ENCODE results near the gene PAX5. TPM values are rescaled to one million over a fixed set of nuclear protein-coding genes. Genes with fewer than 3 reads are reported as not detected.

The PAX5 gene
- total and polyA plus RNA-seq, 2 donors: 0.38 to 1.6 TPM

GRCh38 chr9:36881316-36881715 lies 152.8 kb downstream of the PAX5 start:
- Histone ChIP-seq H3K27me3 (ENCODE audit: control insufficient read depth in 2 of 2, insufficient read depth in 1 of 2, low read length in 1 of 2) (peaks cover 0 to 2% of the 10 kb centered on the region in 2 donors), H3K9me3 (ENCODE audit: control insufficient read depth in 2 of 2, insufficient read depth in 1 of 2, low read length in 1 of 2) (no peaks in the 10 kb centered on the region), H3K4me1 (ENCODE audit: control insufficient read depth in 2 of 2, insufficient read depth in 2 of 2, low read length in 2 of 2) (no peaks in the 10 kb centered on the region), H3K4me3 (ENCODE audit: low read length in 2 of 2) (no peak overlapping the region), H3K27ac (ENCODE audit: low read depth in 1 of 2, low read length in 1 of 2) (no peak overlapping the region), H3K36me3 (ENCODE audit: control insufficient read depth in 2 of 2, insufficient read depth in 2 of 2, low read length in 1 of 2) (no peaks in the 10 kb centered on the region)
- WGBS: 95% methylated on average over 14 of the region's 14 CpGs
- no peak for DNase-seq (ENCODE audit: low read depth in 6 of 9, low spot score in 9 of 9)

DNA sequence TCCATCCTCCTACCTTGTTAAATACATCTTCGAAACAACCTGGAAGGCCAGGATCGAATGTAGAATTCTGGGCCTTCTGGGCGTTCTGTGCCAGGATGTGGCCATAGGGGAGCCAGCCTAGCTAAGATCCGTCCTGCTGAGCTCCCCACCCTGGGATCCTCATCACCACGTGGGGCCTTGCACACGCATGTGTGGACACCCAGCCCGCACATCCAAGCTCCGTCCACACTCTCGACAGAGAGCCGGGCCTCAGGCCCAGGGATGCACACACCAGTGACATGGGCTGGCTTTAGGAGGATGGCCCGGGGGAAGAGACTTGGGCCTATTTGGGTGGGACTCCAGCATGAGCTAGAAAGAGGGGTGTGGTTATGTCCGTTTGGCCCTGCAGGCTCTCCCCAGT lies 154.0 kb downstream of the PAX5 start:
- DNase-seq (ENCODE audit: low read depth in 6 of 9, low spot score in 9 of 9): no peak
- peaks cover 0 to 2% of the 10 kb centered on the region in 2 donors for H3K27me3 ChIP-seq (ENCODE audit: control insufficient read depth in 2 of 2, insufficient read depth in 1 of 2, low read length in 1 of 2)
- H3K27ac ChIP-seq (ENCODE audit: low read depth in 1 of 2, low read length in 1 of 2): no peak overlapping the region
- 96% methylated on average over 12 of the region's 12 CpGs for WGBS
- no peaks in the 10 kb centered on the region for H3K4me1 ChIP-seq (ENCODE audit: control insufficient read depth in 2 of 2, insufficient read depth in 2 of 2, low read length in 2 of 2)
- H3K36me3 ChIP-seq (ENCODE audit: control insufficient read depth in 2 of 2, insufficient read depth in 2 of 2, low read length in 1 of 2): no peaks in the 10 kb centered on the region
- H3K4me3 ChIP-seq (ENCODE audit: low read length in 2 of 2): no peak overlapping the region
- H3K9me3 ChIP-seq (ENCODE audit: control insufficient read depth in 2 of 2, insufficient read depth in 1 of 2, low read length in 1 of 2): no peaks in the 10 kb centered on the region

DNA sequence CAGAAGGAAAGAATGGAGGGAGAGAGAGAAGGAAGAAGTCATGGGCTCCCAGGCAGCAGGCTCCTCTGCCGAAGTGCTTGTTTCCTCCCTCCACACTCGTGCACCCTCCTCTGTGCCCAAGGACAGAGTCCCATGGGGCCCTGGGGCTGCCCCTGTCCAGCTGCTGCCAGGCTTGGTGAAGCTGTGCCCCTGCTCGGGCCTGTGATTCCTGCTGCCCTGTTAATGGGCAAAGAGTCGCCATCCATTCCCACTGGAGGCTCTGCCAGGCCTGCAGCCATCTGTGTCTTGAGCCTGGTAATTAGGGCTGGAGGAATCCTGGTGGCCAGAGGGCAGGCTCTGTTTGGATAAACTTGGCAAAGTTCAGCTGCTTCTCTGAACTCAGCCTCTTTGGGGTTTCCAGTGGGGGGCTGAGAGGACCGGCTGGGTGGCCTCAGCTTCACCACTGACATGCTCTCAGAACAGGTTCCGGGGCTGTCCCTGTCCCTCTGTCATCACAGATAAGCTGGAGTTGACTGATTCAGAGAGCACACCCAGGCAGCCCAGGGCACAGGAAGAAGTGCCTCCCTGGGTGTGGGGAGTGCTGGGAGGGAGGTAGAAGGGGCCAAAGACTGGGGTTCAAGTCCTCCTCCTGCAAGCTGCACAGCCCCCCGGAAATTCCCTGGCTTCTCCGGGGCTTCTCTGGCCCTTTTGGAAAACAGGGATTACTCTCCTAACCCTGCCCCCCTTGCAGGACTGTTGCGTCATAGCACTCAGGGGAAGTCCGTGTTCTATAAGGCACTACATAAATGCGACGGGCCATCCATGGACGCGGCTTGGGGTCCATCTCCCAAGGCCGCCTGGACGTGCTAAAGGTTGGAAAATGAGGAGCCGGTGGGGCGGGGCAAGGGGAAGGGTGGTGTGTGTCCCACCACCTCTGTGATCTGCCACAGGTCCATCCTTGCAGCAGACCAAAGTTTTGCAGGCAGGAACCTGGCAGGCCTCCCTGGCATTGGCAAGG lies 154.8 kb downstream of the PAX5 start:
- Histone ChIP-seq H3K36me3 (ENCODE audit: control insufficient read depth in 2 of 2, insufficient read depth in 2 of 2, low read length in 1 of 2) (no peaks in the 10 kb centered on the region), H3K4me3 (ENCODE audit: low read length in 2 of 2) (no peak overlapping the region), H3K9me3 (ENCODE audit: control insufficient read depth in 2 of 2, insufficient read depth in 1 of 2, low read length in 1 of 2) (no peaks in the 10 kb centered on the region), H3K27ac (ENCODE audit: low read depth in 1 of 2, low read length in 1 of 2) (no peak overlapping the region), H3K4me1 (ENCODE audit: control insufficient read depth in 2 of 2, insufficient read depth in 2 of 2, low read length in 2 of 2) (no peaks in the 10 kb centered on the region), H3K27me3 (ENCODE audit: control insufficient read depth in 2 of 2, insufficient read depth in 1 of 2, low read length in 1 of 2) (no peaks in the 10 kb centered on the region)
- WGBS: 89% methylated on average over 18 of the region's 18 CpGs
- no peak for DNase-seq (ENCODE audit: low read depth in 6 of 9, low spot score in 9 of 9)

- DNase-seq (ENCODE audit: low read depth in 6 of 9, low spot score in 9 of 9): no peak
- Histone ChIP-seq H3K4me1 (ENCODE audit: control insufficient read depth in 2 of 2, insufficient read depth in 2 of 2, low read length in 2 of 2) (no peaks in the 10 kb centered on the region), H3K27ac (ENCODE audit: low read depth in 1 of 2, low read length in 1 of 2) (no peak overlapping the region), H3K36me3 (ENCODE audit: control insufficient read depth in 2 of 2, insufficient read depth in 2 of 2, low read length in 1 of 2) (no peaks in the 10 kb centered on the region), H3K4me3 (ENCODE audit: low read length in 2 of 2) (no peak overlapping the region), H3K9me3 (ENCODE audit: control insufficient read depth in 2 of 2, insufficient read depth in 1 of 2, low read length in 1 of 2) (no peaks in the 10 kb centered on the region), H3K27me3 (ENCODE audit: control insufficient read depth in 2 of 2, insufficient read depth in 1 of 2, low read length in 1 of 2) (no peaks in the 10 kb centered on the region)
- WGBS: 89% methylated on average over 6 of the region's 6 CpGs
Measured at GRCh38 chr9:36877239-36877638, 156.8 kb downstream of the PAX5 start.

DNA sequence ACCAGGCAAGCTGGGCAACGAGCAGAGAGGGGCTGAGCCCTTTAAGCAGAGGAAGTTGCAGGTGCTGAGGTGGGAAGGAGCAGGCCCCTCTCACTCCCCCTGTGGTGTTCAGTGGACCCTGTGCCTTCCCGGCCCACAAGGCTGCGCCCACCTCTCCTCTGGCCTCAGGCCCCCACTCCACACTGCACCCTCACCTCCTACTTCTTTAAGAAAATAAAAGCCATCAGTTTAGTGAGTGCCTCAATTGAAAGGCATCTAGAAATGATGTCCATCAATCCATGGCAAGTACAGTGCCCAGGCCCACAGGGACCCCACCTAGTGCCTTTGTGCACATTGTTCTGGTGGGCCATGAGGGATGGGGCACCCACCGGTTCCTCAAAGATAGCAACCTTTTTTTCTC lies 158.0 kb downstream of the PAX5 start:
- 65% methylated on average over 4 of the region's 4 CpGs for WGBS
- H3K36me3 ChIP-seq (ENCODE audit: control insufficient read depth in 2 of 2, insufficient read depth in 2 of 2, low read length in 1 of 2): no peaks in the 10 kb centered on the region
- no peaks in the 10 kb centered on the region for H3K27me3 ChIP-seq (ENCODE audit: control insufficient read depth in 2 of 2, insufficient read depth in 1 of 2, low read length in 1 of 2)
- no peak overlapping the region for H3K4me3 ChIP-seq (ENCODE audit: low read length in 2 of 2)
- H3K4me1 ChIP-seq (ENCODE audit: control insufficient read depth in 2 of 2, insufficient read depth in 2 of 2, low read length in 2 of 2): no peaks in the 10 kb centered on the region
- DNase-seq (ENCODE audit: low read depth in 6 of 9, low spot score in 9 of 9): no peak
- no peaks in the 10 kb centered on the region for H3K9me3 ChIP-seq (ENCODE audit: control insufficient read depth in 2 of 2, insufficient read depth in 1 of 2, low read length in 1 of 2)
- no peak overlapping the region for H3K27ac ChIP-seq (ENCODE audit: low read depth in 1 of 2, low read length in 1 of 2)

GRCh38 chr9:36874921-36875320 lies 159.1 kb downstream of the PAX5 start:
- WGBS: 96% methylated on average over 6 of the region's 6 CpGs
- DNase-seq (ENCODE audit: low read depth in 6 of 9, low spot score in 9 of 9): no peak
- no peaks in the 10 kb centered on the region for H3K27me3 ChIP-seq (ENCODE audit: control insufficient read depth in 2 of 2, insufficient read depth in 1 of 2, low read length in 1 of 2)

DNA sequence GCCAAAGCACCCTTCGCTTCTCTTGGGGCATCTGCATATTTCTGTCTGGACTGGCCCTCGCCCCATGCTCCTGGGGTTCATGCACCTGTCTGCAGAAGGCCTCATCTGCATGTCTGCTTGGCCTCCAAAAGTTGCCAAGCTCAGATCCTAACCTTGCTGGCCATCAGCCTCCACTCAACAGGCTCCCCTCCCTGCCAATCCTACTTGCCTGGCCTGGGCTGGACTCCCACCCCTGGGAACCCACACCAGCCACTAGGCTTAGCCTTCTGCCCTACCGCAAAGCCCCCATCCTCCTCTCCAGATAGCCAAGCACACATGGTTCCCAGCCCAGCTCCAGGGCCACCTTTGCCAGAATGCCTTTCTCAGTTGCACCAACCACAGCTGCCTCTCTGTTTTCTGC lies 159.8 kb downstream of the PAX5 start:
- H3K27ac ChIP-seq (ENCODE audit: low read depth in 1 of 2, low read length in 1 of 2): no peak overlapping the region
- H3K9me3 ChIP-seq (ENCODE audit: control insufficient read depth in 2 of 2, insufficient read depth in 1 of 2, low read length in 1 of 2): no peaks in the 10 kb centered on the region
- no peak for DNase-seq (ENCODE audit: low read depth in 6 of 9, low spot score in 9 of 9)
- H3K4me1 ChIP-seq (ENCODE audit: control insufficient read depth in 2 of 2, insufficient read depth in 2 of 2, low read length in 2 of 2): no peaks in the 10 kb centered on the region
- no peaks in the 10 kb centered on the region for H3K27me3 ChIP-seq (ENCODE audit: control insufficient read depth in 2 of 2, insufficient read depth in 1 of 2, low read length in 1 of 2)
- no peaks in the 10 kb centered on the region for H3K36me3 ChIP-seq (ENCODE audit: control insufficient read depth in 2 of 2, insufficient read depth in 2 of 2, low read length in 1 of 2)
- no peak overlapping the region for H3K4me3 ChIP-seq (ENCODE audit: low read length in 2 of 2)
- WGBS: 99% methylated on average over 3 of the region's 3 CpGs

More at GRCh38 chr9:36874921-36875320, 159.1 kb downstream of the PAX5 start:
- Histone ChIP-seq H3K36me3 (ENCODE audit: control insufficient read depth in 2 of 2, insufficient read depth in 2 of 2, low read length in 1 of 2) (no peaks in the 10 kb centered on the region), H3K4me3 (ENCODE audit: low read length in 2 of 2) (no peak overlapping the region), H3K4me1 (ENCODE audit: control insufficient read depth in 2 of 2, insufficient read depth in 2 of 2, low read length in 2 of 2) (no peaks in the 10 kb centered on the region), H3K27ac (ENCODE audit: low read depth in 1 of 2, low read length in 1 of 2) (no peak overlapping the region), H3K9me3 (ENCODE audit: control insufficient read depth in 2 of 2, insufficient read depth in 1 of 2, low read length in 1 of 2) (no peaks in the 10 kb centered on the region)

- H3K36me3 ChIP-seq (ENCODE audit: control insufficient read depth in 2 of 2, insufficient read depth in 2 of 2, low read length in 1 of 2): no peaks in the 10 kb centered on the region
- H3K27me3 ChIP-seq (ENCODE audit: control insufficient read depth in 2 of 2, insufficient read depth in 1 of 2, low read length in 1 of 2): peaks cover 0 to 6% of the 10 kb centered on the region in 2 donors
- no peak overlapping the region for H3K27ac ChIP-seq (ENCODE audit: low read depth in 1 of 2, low read length in 1 of 2)
- peak; percentile 16 to 75 (median 49) for DNase-seq (ENCODE audit: low read depth in 6 of 9, low spot score in 9 of 9)
- no peaks in the 10 kb centered on the region for H3K9me3 ChIP-seq (ENCODE audit: control insufficient read depth in 2 of 2, insufficient read depth in 1 of 2, low read length in 1 of 2)
- no peak overlapping the region for H3K4me3 ChIP-seq (ENCODE audit: low read length in 2 of 2)
- 58% methylated on average over 8 of the region's 8 CpGs for WGBS
- no peaks in the 10 kb centered on the region for H3K4me1 ChIP-seq (ENCODE audit: control insufficient read depth in 2 of 2, insufficient read depth in 2 of 2, low read length in 2 of 2)
Measured at GRCh38 chr9:36873247-36873875, 160.7 kb downstream of the PAX5 start.

GRCh38 chr9:36872641-36873040 lies 161.4 kb downstream of the PAX5 start:
- 91% methylated on average over 3 of the region's 3 CpGs for WGBS
- Histone ChIP-seq H3K4me1 (ENCODE audit: control insufficient read depth in 2 of 2, insufficient read depth in 2 of 2, low read length in 2 of 2) (no peaks in the 10 kb centered on the region), H3K4me3 (ENCODE audit: low read length in 2 of 2) (no peak overlapping the region), H3K27me3 (ENCODE audit: control insufficient read depth in 2 of 2, insufficient read depth in 1 of 2, low read length in 1 of 2) (peaks cover 0 to 12% of the 10 kb centered on the region in 2 donors), H3K9me3 (ENCODE audit: control insufficient read depth in 2 of 2, insufficient read depth in 1 of 2, low read length in 1 of 2) (no peaks in the 10 kb centered on the region), H3K27ac (ENCODE audit: low read depth in 1 of 2, low read length in 1 of 2) (no peak overlapping the region), H3K36me3 (ENCODE audit: control insufficient read depth in 2 of 2, insufficient read depth in 2 of 2, low read length in 1 of 2) (no peaks in the 10 kb centered on the region)
- DNase-seq (ENCODE audit: low read depth in 6 of 9, low spot score in 9 of 9): no peak
